IPS-20b (cell line): Measurements from ENCODE around the gene SRPRA.

Experiments
- H3K27ac ChIP-seq: one replicate; pipeline ENCODE4 v1.5.1; 2013; ENCODE audit warnings: low read length
- H3K27me3 ChIP-seq: 2 replicates; pipeline ENCODE4 v1.6.1; 2013; ENCODE audit warnings: mild to moderate bottlenecking, low read length, inconsistent platforms; ENCODE audit not compliant: insufficient read depth
- H3K36me3 ChIP-seq: 2 replicates; pipeline ENCODE4 v1.6.1; 2013; ENCODE audit warnings: low read depth, mild to moderate bottlenecking, inconsistent platforms, low read length, moderate library complexity; ENCODE audit not compliant: insufficient read depth
- H3K4me1 ChIP-seq: 2 replicates; pipeline ENCODE4 v1.6.1; 2013; ENCODE audit warnings: mild to moderate bottlenecking, control low read depth, inconsistent platforms, low read length, moderate library complexity; ENCODE audit not compliant: insufficient read depth
- H3K4me3 ChIP-seq: 2 replicates; pipeline ENCODE4 v1.5.1; 2013; ENCODE audit warnings: mild to moderate bottlenecking, low read length, inconsistent platforms
- H3K9ac ChIP-seq: 2 replicates; pipeline ENCODE4 v1.6.1; 2013; ENCODE audit warnings: low read depth, mild to moderate bottlenecking, inconsistent platforms, low read length, moderate library complexity
- H3K9me3 ChIP-seq: 2 replicates; pipeline ENCODE4 v1.6.1; 2013; ENCODE audit warnings: mild to moderate bottlenecking, low read depth, low read length, inconsistent platforms; ENCODE audit not compliant: insufficient read depth

The SRPRA gene

GRCh38 chr11:126281666-126282175 lies 13.0 kb upstream of the SRPRA start:
- Histone ChIP-seq H3K4me3 (no peak overlapping the region), H3K4me1 (no peaks in the 10 kb centered on the region), H3K27me3 (peaks cover 30% of the 10 kb centered on the region), H3K9me3 (no peaks in the 10 kb centered on the region), H3K36me3 (peaks cover 21% of the 10 kb centered on the region), H3K27ac (no peak overlapping the region), H3K9ac (no peak overlapping the region)

- peaks cover 30% of the 10 kb centered on the region for H3K27me3 ChIP-seq
These were observed 12.6 kb upstream of the SRPRA start for GRCh38 chr11:126281245-126281644.

GRCh38 chr11:126280595-126280994 lies 11.9 kb upstream of the SRPRA start:
- Histone ChIP-seq H3K27me3 (peaks cover 30% of the 10 kb centered on the region), H3K9me3 (no peaks in the 10 kb centered on the region), H3K9ac (no peak overlapping the region), H3K4me1 (no peaks in the 10 kb centered on the region), H3K27ac (no peak overlapping the region), H3K36me3 (peaks cover 31% of the 10 kb centered on the region), H3K4me3 (no peak overlapping the region)

More at GRCh38 chr11:126281245-126281644, 12.6 kb upstream of the SRPRA start:
- Histone ChIP-seq H3K36me3 (peaks cover 25% of the 10 kb centered on the region), H3K4me1 (no peaks in the 10 kb centered on the region), H3K9ac (no peak overlapping the region), H3K9me3 (no peaks in the 10 kb centered on the region), H3K4me3 (no peak overlapping the region), H3K27ac (no peak overlapping the region)

- no peaks in the 10 kb centered on the region for H3K9me3 ChIP-seq
- H3K27me3 ChIP-seq: peaks cover 28% of the 10 kb centered on the region
- no peaks in the 10 kb centered on the region for H3K4me1 ChIP-seq
- H3K36me3 ChIP-seq: peaks cover 43% of the 10 kb centered on the region
- H3K27ac ChIP-seq: no peak overlapping the region
- no peak overlapping the region for H3K4me3 ChIP-seq
- no peak overlapping the region for H3K9ac ChIP-seq
These were observed 10.5 kb upstream of the SRPRA start for GRCh38 chr11:126279191-126279590.

- H3K9ac ChIP-seq: no peak overlapping the region
- H3K9me3 ChIP-seq: no peaks in the 10 kb centered on the region
- H3K27me3 ChIP-seq: peaks cover 17% of the 10 kb centered on the region
- no peak overlapping the region for H3K4me3 ChIP-seq
- H3K36me3 ChIP-seq: peaks cover 58% of the 10 kb centered on the region
- H3K27ac ChIP-seq: no peak overlapping the region
- no peaks in the 10 kb centered on the region for H3K4me1 ChIP-seq
These were observed 9.1 kb upstream of the SRPRA start for GRCh38 chr11:126277780-126278179.

GRCh38 chr11:126277322-126277721 lies 8.6 kb upstream of the SRPRA start:
- H3K36me3 ChIP-seq: peaks cover 62% of the 10 kb centered on the region
- no peak overlapping the region for H3K27ac ChIP-seq
- no peaks in the 10 kb centered on the region for H3K9me3 ChIP-seq
- H3K4me1 ChIP-seq: no peaks in the 10 kb centered on the region
- no peak overlapping the region for H3K4me3 ChIP-seq
- peaks cover 13% of the 10 kb centered on the region for H3K27me3 ChIP-seq
- H3K9ac ChIP-seq: no peak overlapping the region

- Histone ChIP-seq H3K36me3 (peaks cover 59% of the 10 kb centered on the region), H3K4me1 (no peaks in the 10 kb centered on the region), H3K9ac (peak overlapping the region; percentile 98), H3K4me3 (peak overlapping the region; percentile 98), H3K27ac (peak overlapping the region; percentile 73), H3K27me3 (no peaks in the 10 kb centered on the region), H3K9me3 (no peaks in the 10 kb centered on the region)
These were observed 361 bp downstream of the SRPRA start for GRCh38 chr11:126268361-126268707.

GRCh38 chr11:126267650-126268049 lies 1.0 kb downstream of the SRPRA start:
- H3K4me3 ChIP-seq: peak overlapping the region; percentile 98
- H3K27me3 ChIP-seq: no peaks in the 10 kb centered on the region
- no peaks in the 10 kb centered on the region for H3K9me3 ChIP-seq
- H3K36me3 ChIP-seq: peaks cover 59% of the 10 kb centered on the region
- no peaks in the 10 kb centered on the region for H3K4me1 ChIP-seq
- H3K27ac ChIP-seq: peak overlapping the region; percentile 73
- peak overlapping the region; percentile 98 for H3K9ac ChIP-seq

- H3K27ac ChIP-seq: no peak overlapping the region
- peaks cover 68% of the 10 kb centered on the region for H3K36me3 ChIP-seq
- no peaks in the 10 kb centered on the region for H3K9me3 ChIP-seq
- no peak overlapping the region for H3K9ac ChIP-seq
- no peaks in the 10 kb centered on the region for H3K4me1 ChIP-seq
- no peaks in the 10 kb centered on the region for H3K27me3 ChIP-seq
- H3K4me3 ChIP-seq: no peak overlapping the region
These were observed 2.9 kb downstream of the SRPRA start for GRCh38 chr11:126265811-126266210.

GRCh38 chr11:126263489-126263888 lies 5.2 kb downstream of the SRPRA start:
- H3K36me3 ChIP-seq: peaks cover 82% of the 10 kb centered on the region
- H3K4me3 ChIP-seq: no peak overlapping the region
- no peaks in the 10 kb centered on the region for H3K9me3 ChIP-seq
- H3K27me3 ChIP-seq: no peaks in the 10 kb centered on the region
- H3K4me1 ChIP-seq: no peaks in the 10 kb centered on the region
- H3K9ac ChIP-seq: no peak overlapping the region
- no peak overlapping the region for H3K27ac ChIP-seq

- no peak overlapping the region for H3K4me3 ChIP-seq
- no peaks in the 10 kb centered on the region for H3K27me3 ChIP-seq
- no peaks in the 10 kb centered on the region for H3K4me1 ChIP-seq
- no peak overlapping the region for H3K27ac ChIP-seq
- no peaks in the 10 kb centered on the region for H3K9me3 ChIP-seq
- peaks cover 91% of the 10 kb centered on the region for H3K36me3 ChIP-seq
- no peak overlapping the region for H3K9ac ChIP-seq
These were observed 6.5 kb downstream of the SRPRA start for GRCh38 chr11:126262216-126262615.

- Histone ChIP-seq H3K9ac (no peak overlapping the region), H3K27me3 (no peaks in the 10 kb centered on the region), H3K36me3 (peaks cover 88% of the 10 kb centered on the region), H3K4me3 (no peak overlapping the region), H3K27ac (no peak overlapping the region), H3K9me3 (no peaks in the 10 kb centered on the region), H3K4me1 (no peaks in the 10 kb centered on the region)
These were observed 10.9 kb downstream of the SRPRA start for GRCh38 chr11:126257764-126258163.
